HEK293 (cell line): ENCODE measurements around the gene AGBL3.

Experiments
- CTCF ChIA-PET: fragments of 350-600 bp; formaldehyde crosslinking; extraction: SDS; loops from one replicate; lab custom pipeline; 2021; ENCODE audit warnings: antibody characterized with exemption; lab: Yijun Ruan, JAX
- POLR2A ChIA-PET: fragments of 300-600 bp; formaldehyde crosslinking; extraction: SDS; loops from one replicate; lab custom pipeline; 2020; ENCODE audit warnings: antibody characterized with exemption, inconsistent platforms; lab: Yijun Ruan, JAX
- H3K27ac ChIP-seq: fragments of 200-500 bp; sonication (Bioruptor generic); 2 replicates; pipeline ENCODE4 v1.5.1; 2014; ENCODE audit warnings: low read depth, low read length, control low read depth, inconsistent platforms; ENCODE audit errors: extremely low read depth
- H3K36me3 ChIP-seq, 2 experiments: fragments of 200-500 bp in 1 of 2; sonication (Bioruptor generic) in 1 of 2; 1 replicate in 1 of 2; 2 replicates in 1 of 2; pipeline ENCODE4 v1.5.1; 2014 to 2017; ENCODE audit warnings: inconsistent platforms in 2 of 2, low read length in 2 of 2; ENCODE audit not compliant: control insufficient read depth in 2 of 2, insufficient read depth in 1 of 2
- H3K4me1 ChIP-seq: fragments of 200-500 bp; sonication (Bioruptor generic); 2 replicates; pipeline ENCODE4 v1.5.1; 2014; ENCODE audit warnings: mild to moderate bottlenecking, low read length, inconsistent platforms; ENCODE audit not compliant: control insufficient read depth, insufficient read depth
- H3K4me3 ChIP-seq: 2 replicates; pipeline ENCODE4 v1.5.1; 2011; ENCODE audit warnings: low read depth, mild to moderate bottlenecking, control low read depth, low read length, moderate library complexity
- H3K9me3 ChIP-seq: fragments of 200-500 bp; sonication (Bioruptor generic); 2 replicates; pipeline ENCODE4 v1.5.1; 2014; ENCODE audit warnings: low read depth, low read length, inconsistent platforms; ENCODE audit not compliant: control insufficient read depth, insufficient read depth
- HOXC10 ChIP-seq: sonication (generic); formaldehyde crosslinking; IDR thresholded peaks from 2 replicates; pipeline ENCODE4 v1.8.1; 2023; ENCODE audit warnings: mild to moderate bottlenecking, missing genetic modification reagents
- HOXD13 ChIP-seq: sonication (generic); formaldehyde crosslinking; IDR thresholded peaks from 2 replicates; pipeline ENCODE4 v1.8.0; 2022; ENCODE audit warnings: missing genetic modification reagents, borderline replicate concordance
- KLF10 ChIP-seq: fragments of 450-650 bp; IDR thresholded peaks from 2 replicates; pipeline ENCODE4 v1.5.1; 2018; ENCODE audit warnings: missing biosample characterization, mild to moderate bottlenecking, missing genetic modification characterization
- KLF16 ChIP-seq: fragments of 450-650 bp; formaldehyde crosslinking; IDR thresholded peaks from 2 replicates; pipeline ENCODE4 v1.5.1; 2017; ENCODE audit warnings: missing biosample characterization, missing genetic modification characterization
- SP3 ChIP-seq: fragments of 450-650 bp; formaldehyde crosslinking; IDR thresholded peaks from 2 replicates; pipeline ENCODE4 v1.5.1; 2016; ENCODE audit warnings: missing biosample characterization, missing genetic modification characterization
- YY2 ChIP-seq: fragments of 450-650 bp; formaldehyde crosslinking; IDR thresholded peaks from 2 replicates; pipeline ENCODE4 v1.5.1; 2016; ENCODE audit warnings: missing biosample characterization, missing genetic modification characterization
- ZNF112 ChIP-seq: fragments of 450-650 bp; formaldehyde crosslinking; IDR thresholded peaks from 2 replicates; pipeline ENCODE4 v1.5.0; 2017; ENCODE audit warnings: missing biosample characterization, missing genetic modification characterization
- ZNF155 ChIP-seq: fragments of 450-650 bp; formaldehyde crosslinking; IDR thresholded peaks from 2 replicates; pipeline ENCODE4 v1.5.1; 2016; ENCODE audit warnings: missing biosample characterization, missing genetic modification characterization
- ZNF248 ChIP-seq: fragments of 450-650 bp; formaldehyde crosslinking; IDR thresholded peaks from 2 replicates; pipeline ENCODE4 v1.5.1; 2017; ENCODE audit warnings: missing biosample characterization, missing genetic modification characterization
- ZNF416 ChIP-seq: fragments of 450-650 bp; formaldehyde crosslinking; IDR thresholded peaks from 2 replicates; pipeline ENCODE4 v1.5.1; 2016; ENCODE audit warnings: missing biosample characterization, missing genetic modification characterization
- ZNF423 ChIP-seq: fragments of 450-650 bp; formaldehyde crosslinking; IDR thresholded peaks from 2 replicates; pipeline ENCODE4 v1.5.1; 2016; ENCODE audit warnings: missing biosample characterization, missing genetic modification characterization
- ZNF785 ChIP-seq: fragments of 450-650 bp; formaldehyde crosslinking; IDR thresholded peaks from 2 replicates; pipeline ENCODE4 v1.5.1; 2016; ENCODE audit warnings: missing biosample characterization, missing genetic modification characterization
- ZNF792 ChIP-seq: fragments of 450-650 bp; formaldehyde crosslinking; IDR thresholded peaks from 2 replicates; pipeline ENCODE4 v1.5.1; 2016; ENCODE audit warnings: missing biosample characterization, missing genetic modification characterization
- ZNF837 ChIP-seq: fragments of 450-650 bp; formaldehyde crosslinking; IDR thresholded peaks from 2 replicates; pipeline ENCODE4 v1.5.1; 2016; ENCODE audit warnings: missing biosample characterization, missing genetic modification characterization
- TF ChIP-seq, protein P1 (sequence below): fragments of 450-650 bp; formaldehyde crosslinking; IDR thresholded peaks from 2 replicates; pipeline ENCODE4 v1.5.1; 2016; ENCODE audit warnings: missing biosample characterization, missing genetic modification characterization
- TF ChIP-seq, protein P2 (sequence below): fragments of 450-650 bp; formaldehyde crosslinking; IDR thresholded peaks from 2 replicates; pipeline ENCODE4 v1.5.1; 2016; ENCODE audit warnings: missing biosample characterization, missing genetic modification characterization, borderline replicate concordance
- TF ChIP-seq, protein P3 (sequence below): IDR thresholded peaks from 2 replicates; pipeline ENCODE4 v1.6.1; 2011; ENCODE audit warnings: mild to moderate bottlenecking, low read depth, low read length, borderline replicate concordance
- TF ChIP-seq, protein P4 (sequence below): fragments of 450-650 bp; formaldehyde crosslinking; optimal IDR thresholded peaks from 2 replicates; pipeline ENCODE3; 2016; ENCODE audit warnings: missing biosample characterization, mild to moderate bottlenecking, missing genetic modification characterization
- TF ChIP-seq, protein P5 (sequence below): fragments of 450-650 bp; formaldehyde crosslinking; IDR thresholded peaks from 2 replicates; pipeline ENCODE4 v1.5.1; 2016; ENCODE audit warnings: missing biosample characterization, missing genetic modification characterization
- TF ChIP-seq, protein P6 (sequence below): fragments of 450-650 bp; formaldehyde crosslinking; IDR thresholded peaks from 2 replicates; pipeline ENCODE4 v1.5.1; 2017; ENCODE audit warnings: missing biosample characterization, mild to moderate bottlenecking, missing genetic modification characterization, moderate library complexity

Gene AGBL3

DNA sequence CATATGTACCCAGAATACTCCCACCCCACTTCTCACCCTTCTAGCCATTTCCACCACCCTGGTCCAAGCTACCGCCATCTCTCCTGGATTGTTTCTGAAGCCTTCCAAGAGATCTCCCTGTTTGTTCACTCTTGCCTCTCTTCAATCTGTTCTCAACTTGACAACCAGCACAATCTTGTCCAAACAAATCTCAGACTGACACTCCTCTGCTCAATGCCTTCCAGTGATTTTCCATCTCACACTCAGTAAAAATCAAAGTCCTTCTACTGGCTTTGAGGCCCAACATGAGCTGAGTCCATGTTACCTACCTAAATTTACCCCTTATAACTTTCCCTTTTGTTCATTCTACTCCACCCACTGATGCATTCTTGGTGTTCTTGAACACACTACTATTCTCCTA lies 128.3 kb downstream of the AGBL3 start (continued):
- TF ChIP-seq, protein P1, sequence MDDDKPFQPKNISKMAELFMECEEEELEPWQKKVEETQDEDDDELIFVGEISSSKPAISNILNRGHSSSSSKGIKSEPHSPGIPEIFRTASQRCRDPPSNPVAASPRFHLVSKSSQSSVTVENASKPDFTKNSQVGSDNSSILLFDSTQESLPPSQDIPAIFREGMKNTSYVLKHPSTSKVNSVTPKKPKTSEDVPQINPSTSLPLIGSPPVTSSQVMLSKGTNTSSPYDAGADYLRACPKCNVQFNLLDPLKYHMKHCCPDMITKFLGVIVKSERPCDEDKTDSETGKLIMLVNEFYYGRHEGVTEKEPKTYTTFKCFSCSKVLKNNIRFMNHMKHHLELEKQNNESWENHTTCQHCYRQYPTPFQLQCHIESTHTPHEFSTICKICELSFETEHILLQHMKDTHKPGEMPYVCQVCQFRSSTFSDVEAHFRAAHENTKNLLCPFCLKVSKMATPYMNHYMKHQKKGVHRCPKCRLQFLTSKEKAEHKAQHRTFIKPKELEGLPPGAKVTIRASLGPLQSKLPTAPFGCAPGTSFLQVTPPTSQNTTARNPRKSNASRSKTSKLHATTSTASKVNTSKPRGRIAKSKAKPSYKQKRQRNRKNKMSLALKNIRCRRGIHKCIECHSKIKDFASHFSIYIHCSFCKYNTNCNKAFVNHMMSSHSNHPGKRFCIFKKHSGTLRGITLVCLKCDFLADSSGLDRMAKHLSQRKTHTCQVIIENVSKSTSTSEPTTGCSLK (tag by site-specific recombination), result no peak
- TF ChIP-seq ZNF155 (tag by site-specific recombination) (no peak), HOXD13 (no peak), ZNF837 (no peak)

DNA sequence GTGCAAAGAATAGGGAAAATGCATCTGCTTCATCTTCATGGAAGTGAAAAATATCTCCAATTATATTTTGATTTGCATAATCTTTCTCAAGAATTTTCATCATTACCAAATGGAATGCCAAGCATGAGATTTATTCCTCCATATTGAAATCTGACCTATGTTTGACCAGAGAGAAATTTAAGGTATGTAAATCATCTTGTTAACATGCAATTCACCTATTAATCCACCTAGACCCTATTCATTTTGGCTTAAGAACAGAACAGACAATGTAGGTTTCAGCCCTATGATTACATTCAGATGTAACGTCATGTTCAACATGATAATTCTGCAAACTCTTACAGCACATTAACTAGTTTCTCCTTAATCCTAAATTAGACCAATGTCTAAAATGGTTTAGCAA lies 130.8 kb downstream of the AGBL3 start:
- POLR2A ChIA-PET, result no interaction called here
- CTCF ChIA-PET, result no interaction called here
- Histone ChIP-seq H3K9me3 (no peaks in the 10 kb centered on the region), H3K4me3 (no peak overlapping the region)
- TF ChIP-seq, protein P2, sequence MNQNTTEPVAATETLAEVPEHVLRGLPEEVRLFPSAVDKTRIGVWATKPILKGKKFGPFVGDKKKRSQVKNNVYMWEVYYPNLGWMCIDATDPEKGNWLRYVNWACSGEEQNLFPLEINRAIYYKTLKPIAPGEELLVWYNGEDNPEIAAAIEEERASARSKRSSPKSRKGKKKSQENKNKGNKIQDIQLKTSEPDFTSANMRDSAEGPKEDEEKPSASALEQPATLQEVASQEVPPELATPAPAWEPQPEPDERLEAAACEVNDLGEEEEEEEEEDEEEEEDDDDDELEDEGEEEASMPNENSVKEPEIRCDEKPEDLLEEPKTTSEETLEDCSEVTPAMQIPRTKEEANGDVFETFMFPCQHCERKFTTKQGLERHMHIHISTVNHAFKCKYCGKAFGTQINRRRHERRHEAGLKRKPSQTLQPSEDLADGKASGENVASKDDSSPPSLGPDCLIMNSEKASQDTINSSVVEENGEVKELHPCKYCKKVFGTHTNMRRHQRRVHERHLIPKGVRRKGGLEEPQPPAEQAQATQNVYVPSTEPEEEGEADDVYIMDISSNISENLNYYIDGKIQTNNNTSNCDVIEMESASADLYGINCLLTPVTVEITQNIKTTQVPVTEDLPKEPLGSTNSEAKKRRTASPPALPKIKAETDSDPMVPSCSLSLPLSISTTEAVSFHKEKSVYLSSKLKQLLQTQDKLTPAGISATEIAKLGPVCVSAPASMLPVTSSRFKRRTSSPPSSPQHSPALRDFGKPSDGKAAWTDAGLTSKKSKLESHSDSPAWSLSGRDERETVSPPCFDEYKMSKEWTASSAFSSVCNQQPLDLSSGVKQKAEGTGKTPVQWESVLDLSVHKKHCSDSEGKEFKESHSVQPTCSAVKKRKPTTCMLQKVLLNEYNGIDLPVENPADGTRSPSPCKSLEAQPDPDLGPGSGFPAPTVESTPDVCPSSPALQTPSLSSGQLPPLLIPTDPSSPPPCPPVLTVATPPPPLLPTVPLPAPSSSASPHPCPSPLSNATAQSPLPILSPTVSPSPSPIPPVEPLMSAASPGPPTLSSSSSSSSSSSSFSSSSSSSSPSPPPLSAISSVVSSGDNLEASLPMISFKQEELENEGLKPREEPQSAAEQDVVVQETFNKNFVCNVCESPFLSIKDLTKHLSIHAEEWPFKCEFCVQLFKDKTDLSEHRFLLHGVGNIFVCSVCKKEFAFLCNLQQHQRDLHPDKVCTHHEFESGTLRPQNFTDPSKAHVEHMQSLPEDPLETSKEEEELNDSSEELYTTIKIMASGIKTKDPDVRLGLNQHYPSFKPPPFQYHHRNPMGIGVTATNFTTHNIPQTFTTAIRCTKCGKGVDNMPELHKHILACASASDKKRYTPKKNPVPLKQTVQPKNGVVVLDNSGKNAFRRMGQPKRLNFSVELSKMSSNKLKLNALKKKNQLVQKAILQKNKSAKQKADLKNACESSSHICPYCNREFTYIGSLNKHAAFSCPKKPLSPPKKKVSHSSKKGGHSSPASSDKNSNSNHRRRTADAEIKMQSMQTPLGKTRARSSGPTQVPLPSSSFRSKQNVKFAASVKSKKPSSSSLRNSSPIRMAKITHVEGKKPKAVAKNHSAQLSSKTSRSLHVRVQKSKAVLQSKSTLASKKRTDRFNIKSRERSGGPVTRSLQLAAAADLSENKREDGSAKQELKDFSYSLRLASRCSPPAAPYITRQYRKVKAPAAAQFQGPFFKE, result no peak
- TF ChIP-seq ZNF112 (tag by site-specific recombination) (no peak), ZNF248 (tag by site-specific recombination) (no peak), HOXC10 (CRISPR knock-in tag) (no peak), ZNF792 (tag by site-specific recombination) (no peak), KLF16 (tag by site-specific recombination) (no peak), KLF10 (tag by site-specific recombination) (no peak), ZNF785 (tag by site-specific recombination) (no peak), ZNF416 (tag by site-specific recombination) (no peak), SP3 (tag by site-specific recombination) (no peak), YY2 (tag by site-specific recombination) (no peak), ZNF423 (tag by site-specific recombination) (no peak)
- TF ChIP-seq, protein P3, sequence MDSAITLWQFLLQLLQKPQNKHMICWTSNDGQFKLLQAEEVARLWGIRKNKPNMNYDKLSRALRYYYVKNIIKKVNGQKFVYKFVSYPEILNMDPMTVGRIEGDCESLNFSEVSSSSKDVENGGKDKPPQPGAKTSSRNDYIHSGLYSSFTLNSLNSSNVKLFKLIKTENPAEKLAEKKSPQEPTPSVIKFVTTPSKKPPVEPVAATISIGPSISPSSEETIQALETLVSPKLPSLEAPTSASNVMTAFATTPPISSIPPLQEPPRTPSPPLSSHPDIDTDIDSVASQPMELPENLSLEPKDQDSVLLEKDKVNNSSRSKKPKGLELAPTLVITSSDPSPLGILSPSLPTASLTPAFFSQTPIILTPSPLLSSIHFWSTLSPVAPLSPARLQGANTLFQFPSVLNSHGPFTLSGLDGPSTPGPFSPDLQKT, result no peak
- TF ChIP-seq, protein P4, sequence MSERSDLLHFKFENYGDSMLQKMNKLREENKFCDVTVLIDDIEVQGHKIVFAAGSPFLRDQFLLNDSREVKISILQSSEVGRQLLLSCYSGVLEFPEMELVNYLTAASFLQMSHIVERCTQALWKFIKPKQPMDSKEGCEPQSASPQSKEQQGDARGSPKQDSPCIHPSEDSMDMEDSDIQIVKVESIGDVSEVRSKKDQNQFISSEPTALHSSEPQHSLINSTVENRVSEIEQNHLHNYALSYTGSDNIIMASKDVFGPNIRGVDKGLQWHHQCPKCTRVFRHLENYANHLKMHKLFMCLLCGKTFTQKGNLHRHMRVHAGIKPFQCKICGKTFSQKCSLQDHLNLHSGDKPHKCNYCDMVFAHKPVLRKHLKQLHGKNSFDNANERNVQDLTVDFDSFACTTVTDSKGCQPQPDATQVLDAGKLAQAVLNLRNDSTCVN, result no peak
- TF ChIP-seq, protein P5, sequence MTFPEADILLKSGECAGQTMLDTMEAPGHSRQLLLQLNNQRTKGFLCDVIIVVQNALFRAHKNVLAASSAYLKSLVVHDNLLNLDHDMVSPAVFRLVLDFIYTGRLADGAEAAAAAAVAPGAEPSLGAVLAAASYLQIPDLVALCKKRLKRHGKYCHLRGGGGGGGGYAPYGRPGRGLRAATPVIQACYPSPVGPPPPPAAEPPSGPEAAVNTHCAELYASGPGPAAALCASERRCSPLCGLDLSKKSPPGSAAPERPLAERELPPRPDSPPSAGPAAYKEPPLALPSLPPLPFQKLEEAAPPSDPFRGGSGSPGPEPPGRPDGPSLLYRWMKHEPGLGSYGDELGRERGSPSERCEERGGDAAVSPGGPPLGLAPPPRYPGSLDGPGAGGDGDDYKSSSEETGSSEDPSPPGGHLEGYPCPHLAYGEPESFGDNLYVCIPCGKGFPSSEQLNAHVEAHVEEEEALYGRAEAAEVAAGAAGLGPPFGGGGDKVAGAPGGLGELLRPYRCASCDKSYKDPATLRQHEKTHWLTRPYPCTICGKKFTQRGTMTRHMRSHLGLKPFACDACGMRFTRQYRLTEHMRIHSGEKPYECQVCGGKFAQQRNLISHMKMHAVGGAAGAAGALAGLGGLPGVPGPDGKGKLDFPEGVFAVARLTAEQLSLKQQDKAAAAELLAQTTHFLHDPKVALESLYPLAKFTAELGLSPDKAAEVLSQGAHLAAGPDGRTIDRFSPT (tag by site-specific recombination), result no peak
- TF ChIP-seq, protein P6, sequence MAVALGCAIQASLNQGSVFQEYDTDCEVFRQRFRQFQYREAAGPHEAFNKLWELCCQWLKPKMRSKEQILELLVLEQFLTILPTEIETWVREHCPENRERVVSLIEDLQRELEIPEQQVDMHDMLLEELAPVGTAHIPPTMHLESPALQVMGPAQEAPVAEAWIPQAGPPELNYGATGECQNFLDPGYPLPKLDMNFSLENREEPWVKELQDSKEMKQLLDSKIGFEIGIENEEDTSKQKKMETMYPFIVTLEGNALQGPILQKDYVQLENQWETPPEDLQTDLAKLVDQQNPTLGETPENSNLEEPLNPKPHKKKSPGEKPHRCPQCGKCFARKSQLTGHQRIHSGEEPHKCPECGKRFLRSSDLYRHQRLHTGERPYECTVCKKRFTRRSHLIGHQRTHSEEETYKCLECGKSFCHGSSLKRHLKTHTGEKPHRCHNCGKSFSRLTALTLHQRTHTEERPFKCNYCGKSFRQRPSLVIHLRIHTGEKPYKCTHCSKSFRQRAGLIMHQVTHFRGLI (tag by site-specific recombination), result no peak
- TF ChIP-seq, all 188 proteins: peak for 0
- no peak overlapping the region for H3K27ac ChIP-seq
- no peaks in the 10 kb centered on the region for H3K36me3 ChIP-seq
- H3K4me1 ChIP-seq, result no peaks in the 10 kb centered on the region
